Right forelimb (tissue), 1 donor: ENCODE results near the gene CDC6.

Experiments
- DNase-seq: peaks from one replicate; pipeline ENCODE4 v3.0.0-alpha.2; 2018

CDC6 gene

DNA sequence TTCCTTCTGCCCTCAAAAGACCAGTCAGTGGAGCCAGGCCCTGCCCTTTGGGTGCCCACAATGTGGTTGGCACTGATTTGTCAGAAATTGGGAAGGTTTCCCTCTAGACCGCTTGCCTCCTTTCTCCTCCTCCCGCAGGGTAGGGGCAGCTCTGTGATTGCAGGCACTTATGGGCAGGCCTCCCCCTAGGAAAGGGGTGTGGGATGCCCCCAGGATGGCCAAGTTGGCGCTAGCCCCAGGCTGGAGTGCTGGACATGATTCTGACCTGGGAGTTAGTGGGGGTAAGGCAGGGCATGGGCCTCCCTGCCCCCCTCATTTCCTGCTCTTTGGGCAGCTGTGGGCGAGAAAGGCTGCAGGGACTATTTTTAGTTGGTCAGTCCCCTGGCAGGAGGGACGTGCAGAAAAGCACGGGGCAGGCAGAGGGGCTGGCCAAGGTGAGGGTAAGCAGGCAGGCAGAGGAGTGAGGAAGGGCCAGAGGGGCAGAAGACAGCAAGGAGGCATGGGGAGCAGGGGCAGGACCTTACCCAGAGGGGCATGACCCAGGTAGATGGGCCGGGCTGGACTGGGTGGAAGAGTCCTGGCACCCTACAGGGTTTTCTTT is 24.6 kb downstream of the CDC6 start:
- DNase-seq: peak; percentile 61

DNA sequence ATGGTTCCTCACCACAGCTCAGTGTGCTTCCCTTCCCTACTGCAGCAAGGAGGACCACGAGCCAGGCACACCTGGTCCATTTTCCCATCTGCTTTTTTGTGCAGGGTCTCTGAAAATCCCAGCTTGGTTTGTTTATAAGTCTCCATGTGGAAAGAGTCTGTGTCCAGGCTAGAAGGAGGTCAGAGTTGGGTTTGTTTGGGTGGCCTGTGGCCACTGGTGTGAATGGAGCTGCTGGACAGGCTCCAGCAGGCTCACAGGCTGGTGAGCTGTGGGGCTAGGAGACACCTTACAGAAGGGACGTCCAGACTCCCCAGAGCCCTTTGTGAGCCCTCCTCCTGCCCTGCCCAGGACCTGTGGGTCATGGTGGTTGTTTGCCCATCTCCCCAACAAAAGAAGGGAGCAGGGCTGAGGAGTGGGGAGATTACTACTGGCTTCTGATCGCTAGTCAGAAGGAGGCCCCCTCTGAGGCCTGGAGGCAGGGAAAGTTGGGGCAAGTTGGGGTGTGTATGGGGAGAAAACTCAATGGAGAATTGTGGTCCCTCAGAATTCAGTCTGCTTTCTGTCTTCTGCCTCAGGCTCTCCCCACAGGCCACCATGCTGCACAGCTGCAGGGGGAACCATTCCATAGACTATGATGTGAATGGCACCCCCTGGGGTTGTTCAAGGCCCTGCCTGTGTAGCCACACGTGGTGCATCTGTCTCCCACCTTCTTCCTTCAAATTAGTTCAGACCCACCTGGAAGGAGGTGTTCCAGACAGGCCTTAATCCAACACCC is 25.4 kb downstream of the CDC6 start:
- no peak for DNase-seq

DNA sequence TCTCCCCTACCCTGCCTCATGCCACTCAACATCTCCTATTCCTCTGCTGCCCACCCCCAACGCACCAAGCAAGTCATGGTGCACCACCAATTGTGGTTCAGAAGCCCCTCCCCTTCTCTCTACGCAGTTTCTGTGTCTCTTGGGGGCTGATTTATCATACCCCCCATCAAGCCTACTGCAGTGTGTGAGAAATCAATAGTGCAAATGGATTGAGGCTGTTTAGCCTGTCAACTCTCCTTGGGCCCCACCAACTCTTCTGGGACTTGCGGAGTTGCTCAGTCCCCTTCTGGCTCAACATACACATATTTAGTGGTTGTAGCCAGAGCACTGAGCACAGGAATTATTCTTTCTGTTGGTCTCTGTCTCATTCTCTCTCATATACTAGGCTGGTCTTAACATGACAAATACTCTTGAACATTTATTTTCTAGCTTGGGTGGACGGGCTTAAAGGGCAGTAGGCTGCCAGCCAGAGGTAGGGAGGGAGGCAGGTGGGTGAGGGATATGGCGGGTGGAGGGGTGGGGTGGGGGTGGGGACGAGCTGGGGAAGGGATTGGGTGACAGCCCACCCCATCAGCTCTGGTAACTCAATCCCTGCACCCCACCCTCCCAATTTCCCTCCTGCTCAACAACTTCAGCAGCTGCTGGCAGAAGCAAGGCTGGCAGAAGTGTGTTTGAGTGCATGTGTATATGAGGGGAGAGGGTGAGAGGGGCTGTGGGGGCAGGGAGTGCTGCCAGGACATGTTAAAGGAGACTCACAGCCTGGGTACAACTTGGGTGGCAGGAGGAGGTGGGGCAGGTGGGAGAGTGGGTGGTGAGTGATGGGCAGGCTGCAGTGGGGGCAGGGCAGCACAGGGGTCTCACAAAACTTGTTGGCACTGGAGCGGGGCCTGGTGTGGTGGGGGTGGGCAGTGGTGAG is 26.2 kb downstream of the CDC6 start:
- DNase-seq: peak; percentile 66

DNA sequence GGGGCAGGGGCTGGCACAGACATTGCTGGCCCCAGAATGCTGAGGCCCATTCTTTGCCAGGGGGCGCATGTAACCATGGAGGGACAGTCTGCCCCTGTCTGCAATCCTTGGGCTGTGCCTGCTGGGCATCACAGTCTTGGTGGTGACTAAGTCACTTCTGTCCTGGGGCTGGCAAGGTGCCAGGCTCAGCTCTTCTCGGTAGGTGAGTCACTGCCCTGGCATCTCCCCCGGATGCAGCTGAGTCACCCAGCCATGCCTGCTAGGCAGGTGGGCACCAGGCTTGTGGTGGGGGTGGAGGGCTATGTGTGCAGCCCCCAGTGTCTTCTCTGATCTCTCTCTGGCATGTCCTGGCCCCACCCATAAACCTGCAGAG is 26.9 kb downstream of the CDC6 start:
- DNase-seq: peak; percentile 75

DNA sequence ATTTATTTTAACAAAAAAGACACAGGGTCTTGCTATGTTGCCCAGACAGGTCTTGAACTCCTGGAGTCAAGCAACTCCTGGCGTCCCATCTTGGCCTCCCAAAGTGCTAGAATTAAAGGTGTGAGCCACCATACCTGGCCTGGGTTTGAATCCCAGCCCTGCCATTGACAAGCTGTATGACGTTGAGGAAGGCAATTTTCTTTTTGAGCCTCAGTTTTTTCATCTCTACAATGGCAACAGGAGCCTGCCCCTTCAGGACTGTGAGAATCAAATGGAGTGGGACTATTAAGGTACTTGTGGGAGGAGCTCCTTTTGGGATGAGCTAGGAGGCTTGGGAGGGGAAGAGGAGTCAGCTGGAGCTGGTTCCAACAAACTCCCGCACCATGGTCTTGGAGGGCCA is 27.5 kb downstream of the CDC6 start:
- DNase-seq: no peak

DNA sequence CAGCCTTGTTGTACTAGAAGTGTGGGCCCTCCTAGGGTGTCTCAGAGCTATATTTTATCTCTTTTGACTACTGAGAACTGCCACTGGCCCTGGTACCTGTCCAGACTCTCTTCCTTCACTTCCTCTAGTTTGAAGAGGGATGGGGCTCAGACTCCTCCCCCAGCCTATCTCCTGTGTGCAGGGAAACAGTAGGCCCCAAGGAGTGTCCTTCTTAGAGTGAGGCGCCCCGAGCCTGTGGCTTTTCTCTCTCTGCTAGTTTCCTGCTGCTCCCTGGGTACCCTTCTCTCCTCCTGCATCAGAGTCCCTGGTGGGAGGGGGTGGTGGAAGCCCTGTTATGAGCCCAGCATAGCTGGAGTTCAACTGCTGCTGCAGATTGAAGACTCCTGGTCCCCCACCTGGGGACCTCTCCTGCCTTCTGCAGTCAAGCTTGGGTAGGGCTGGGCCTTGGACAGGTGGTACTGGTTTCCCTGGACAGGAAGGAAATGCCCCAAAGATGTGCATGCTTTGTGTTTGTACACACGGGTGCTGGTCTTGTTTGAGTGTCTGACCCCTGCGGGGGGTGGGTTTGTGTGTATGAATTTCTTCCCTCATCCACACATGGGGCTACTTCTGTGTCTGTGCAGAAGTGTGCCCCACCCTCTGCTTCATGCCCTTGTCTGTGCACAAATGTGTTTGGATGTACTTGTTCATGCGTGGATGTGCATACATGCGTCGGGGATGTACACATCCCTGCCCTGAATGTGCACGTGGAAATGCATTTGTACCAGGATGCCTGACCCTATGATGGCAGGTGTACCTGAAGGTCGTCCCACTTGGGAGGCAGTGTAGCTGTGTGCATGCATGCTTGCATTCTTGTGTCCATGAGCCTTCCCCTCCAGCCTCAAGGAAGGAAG is 28.2 kb downstream of the CDC6 start:
- peak; percentile 54 for DNase-seq

DNA sequence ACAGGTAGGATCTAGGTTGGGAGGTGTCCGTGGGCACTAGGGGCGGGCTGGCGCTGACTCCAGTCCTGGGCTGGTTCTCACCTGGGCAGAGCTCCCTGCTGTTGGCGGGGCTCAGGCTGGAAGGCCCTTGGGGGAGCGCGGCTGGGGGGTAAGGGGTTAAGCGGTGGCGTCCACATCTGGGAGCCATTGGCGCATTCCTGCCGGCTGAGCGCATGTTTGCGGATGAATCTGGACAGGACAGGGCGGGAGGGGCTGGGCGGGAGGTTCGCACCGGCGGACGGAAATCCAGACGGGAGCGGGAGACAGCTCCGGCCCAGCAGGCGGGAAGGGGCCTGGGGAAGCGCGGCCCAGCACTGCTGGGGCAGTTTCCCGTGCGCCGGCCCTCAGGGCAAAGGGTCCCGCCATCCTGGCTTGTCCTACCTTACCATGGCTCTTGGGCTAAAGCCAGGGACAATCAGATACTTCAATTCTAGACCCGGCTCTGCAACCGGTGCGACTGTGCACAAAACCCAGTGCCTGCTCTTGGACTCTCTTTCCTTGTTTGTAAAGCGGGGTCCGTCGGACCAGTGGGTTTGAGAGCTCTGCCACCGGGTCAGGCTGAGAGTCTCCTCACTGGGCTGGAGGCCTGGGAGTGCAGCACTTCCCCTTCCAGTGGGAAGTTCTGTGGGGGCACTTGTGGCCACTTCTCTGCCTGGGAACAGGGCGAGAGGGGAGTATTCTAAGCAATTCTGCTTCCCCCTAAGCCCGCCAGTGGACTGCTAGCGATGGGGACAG is 29.1 kb downstream of the CDC6 start:
- DNase-seq: peak; percentile 88

DNA sequence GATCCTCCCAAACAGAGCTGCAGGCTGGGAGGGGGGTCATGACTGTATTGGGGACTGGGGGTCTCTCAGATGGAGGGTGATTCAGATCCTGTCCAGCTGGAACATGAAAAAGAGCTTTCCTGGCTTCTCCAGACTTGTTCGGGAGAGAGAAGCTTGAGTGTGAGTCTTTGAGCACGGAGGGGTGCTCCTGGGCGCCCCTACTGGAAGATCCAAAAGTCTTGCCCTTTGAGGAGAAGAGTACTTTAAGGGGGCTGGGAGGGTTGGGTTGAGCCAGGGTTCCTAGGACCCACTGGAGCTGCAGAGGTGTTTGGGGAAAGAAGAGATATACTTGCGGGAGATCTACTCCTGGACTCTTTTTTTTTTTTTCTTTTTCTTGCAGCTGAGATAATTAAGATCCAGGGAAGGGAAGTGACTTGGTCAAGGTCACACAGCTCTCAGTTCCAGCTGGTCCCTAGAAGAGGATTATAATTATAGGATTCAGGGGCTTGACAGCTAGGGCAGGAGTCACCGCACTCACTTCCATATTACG is 29.7 kb downstream of the CDC6 start:
- peak; percentile 81 for DNase-seq

DNA sequence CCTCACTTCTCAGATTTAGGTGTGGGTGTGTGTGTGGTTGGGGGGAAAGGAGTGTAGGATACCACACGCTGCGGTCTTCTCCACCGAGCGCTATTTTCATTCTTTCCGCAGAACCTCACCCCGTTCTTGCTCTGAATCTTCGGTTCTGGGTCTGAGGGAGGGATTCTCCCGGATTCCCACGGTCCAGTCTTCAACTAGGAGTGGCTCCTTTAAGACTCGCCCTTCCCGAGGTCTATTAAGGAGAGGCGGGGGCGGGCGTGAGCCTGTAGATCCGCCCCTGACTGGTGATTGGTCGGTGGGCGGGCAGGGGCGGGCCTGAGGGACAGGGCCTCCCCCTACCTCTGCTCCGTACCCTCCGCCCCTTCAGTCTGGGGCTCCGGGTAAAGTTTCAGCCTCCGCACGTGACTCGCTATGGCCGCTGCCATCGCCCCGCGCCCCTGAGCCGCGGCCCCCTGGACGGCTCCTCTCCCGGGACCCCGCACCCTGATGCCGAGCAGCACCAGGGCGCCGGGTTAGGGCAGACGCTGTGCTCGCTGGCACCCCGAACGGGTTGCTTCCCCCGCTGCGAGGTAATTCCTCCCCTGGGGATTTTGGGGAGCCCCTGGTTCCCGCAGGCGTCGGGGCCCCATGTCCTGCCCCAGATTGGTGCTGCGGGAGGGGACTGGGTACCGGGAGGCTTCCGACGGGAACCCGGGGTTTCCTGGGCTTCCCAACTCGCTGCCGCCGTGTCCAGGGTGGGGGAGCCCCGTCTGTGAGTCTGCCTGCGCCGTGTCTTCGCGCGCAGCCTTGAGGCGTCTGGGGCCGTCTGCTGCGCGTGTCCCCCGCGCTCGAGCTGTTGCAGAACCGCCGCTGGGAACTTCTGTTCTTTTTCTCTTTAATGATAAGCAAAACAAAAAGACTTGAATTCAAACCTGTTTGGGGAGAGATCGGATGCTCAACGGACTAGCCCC is 30.5 kb downstream of the CDC6 start:
- DNase-seq: peak; percentile 95

DNA sequence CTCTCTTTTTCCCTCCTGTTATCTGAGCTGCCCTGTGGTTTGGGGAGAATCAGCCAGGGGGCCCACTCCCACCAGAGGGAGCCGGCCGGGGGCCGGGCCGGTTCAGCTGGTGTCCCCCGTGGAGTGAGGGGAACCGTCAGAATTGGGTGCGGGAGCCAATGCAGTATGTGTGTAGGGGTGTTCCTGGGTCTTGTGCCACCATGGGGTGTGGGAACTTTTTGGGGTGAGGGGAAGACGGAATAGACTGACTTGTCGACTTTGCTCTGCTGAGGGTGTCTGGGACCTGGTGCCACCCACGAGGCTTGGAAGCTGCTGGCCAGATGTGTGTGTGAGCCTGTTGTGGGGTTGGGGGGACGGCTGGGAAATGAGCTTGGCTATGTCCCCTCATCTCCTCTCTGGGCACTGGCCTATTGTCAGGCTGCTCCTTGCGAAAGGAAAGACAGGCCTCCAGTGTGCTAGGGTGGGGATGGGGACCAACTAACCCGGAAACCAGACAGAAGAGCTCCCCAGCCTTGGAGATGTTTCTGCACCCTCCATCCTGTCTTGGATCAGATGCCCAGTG is 31.2 kb downstream of the CDC6 start:
- DNase-seq: peak; percentile 57

DNA sequence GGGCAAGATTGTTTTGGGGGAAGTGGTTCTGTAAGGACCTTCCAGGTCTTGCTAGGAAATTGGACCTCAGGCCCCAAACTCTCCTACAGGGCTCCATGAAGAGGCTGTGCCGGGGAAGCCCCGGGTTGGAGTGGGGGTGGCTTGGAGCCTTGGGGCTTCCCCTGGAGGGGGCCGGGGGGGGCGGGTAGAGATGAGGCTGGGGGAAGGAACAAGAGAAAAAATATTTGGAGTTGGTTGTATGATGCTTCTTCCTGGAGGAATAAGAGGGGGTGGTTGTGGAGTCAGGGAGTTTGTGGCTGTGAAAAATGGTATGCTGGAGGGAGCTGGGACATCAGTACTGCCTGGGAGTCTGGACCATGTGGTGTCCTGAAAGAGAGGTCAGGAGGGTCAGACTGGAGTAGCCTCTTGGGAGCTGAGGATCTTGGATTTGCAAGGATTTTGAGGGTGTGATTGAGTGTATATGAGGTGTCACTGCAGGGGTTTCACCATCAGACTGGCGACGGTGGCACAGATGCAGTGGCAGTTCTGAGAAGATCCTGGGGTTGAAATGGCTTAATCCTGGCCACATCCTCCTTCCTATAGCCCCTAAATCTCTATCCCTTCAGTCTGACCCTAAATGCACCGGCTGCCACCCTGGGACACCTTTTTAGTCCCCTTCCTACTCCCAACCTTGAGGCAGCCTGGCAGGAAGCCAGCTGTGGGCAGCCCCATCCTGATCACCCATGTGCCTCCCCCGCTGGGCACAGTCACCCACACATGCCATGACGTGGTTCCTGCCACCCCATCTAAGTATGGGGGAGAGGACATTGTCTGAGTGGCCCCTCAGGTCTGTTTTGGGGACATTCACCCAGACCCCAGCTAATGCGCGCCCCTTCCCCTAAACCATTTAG is 32.2 kb downstream of the CDC6 start:
- peak; percentile 56 for DNase-seq

DNA sequence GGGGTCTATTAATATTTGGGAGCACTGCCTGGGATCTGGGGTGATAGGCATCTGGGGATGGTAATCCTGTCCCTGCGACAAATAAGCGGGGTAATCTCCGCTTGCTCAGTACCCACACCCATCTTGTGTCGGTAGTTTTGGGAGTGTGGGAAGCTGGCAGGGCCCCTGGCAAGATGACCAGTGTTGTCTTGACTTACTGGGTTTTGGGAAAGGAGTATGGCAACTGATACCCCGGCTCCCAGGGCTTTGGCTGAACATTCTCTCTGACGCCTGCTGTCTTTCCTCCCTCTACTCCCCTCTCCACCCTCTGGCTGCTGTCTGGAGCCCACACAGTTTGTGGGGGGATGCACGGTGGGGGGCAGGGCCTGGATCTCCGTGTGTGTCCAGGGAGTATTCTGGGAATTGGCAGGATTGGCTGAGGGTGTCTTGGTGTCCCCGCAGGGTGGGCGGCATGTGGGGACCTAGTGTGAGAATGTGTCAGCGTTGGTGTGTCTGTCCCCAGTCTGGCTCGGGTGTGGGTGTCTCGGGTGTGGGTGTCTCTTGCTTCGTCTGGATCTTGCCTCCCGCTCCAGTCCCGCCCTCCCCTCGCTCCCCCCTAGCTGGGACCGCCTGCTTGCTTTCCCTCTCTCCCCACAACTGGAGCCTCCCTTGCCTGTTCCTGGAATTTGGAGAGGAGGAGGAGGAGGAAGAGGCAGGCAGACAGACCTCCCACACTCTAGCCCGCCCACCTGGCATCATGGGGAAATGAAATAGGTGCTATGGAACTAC is 33.3 kb downstream of the CDC6 start:
- peak; percentile 89 for DNase-seq

DNA sequence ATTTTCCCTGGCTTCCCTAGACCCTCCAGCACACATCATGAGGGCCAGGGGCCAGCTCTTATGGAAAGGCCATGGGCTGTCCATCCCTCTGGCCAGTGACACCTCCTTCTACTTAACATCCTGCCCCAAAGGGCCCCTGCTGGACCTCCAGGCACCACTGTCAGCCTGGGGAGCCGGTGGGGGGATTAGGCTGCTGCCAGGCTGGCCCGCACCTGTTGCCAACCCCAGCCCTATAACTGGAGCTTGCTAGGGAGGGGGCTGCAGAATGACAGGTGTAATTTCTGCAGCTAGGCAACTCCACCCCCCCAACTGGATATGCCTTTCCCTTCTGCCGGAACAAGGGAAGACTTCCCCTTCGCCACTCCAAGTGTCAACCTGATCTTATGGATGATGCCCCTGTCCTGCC is 33.8 kb downstream of the CDC6 start:
- no peak for DNase-seq

DNA sequence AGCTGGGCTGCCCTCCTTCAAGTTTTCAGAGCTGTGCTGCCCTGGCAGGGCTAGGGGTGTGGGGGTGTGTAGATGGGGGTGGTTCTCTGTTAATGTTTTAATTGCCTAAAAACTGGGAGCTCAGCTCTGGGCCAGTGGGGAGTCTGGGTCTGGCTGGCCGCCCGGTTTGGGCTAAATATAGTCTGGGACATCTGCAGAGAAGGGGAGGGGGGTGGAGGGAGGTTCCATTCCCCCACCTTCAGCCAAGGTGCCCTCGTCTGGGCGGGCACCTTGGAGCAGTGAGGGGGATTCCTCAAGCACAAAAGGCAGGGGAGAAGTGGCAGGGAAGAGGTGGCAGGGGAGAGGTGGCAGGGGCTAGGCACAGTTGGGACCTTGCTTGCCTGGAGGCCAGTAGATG is 34.3 kb downstream of the CDC6 start:
- peak; percentile 63 for DNase-seq

DNA sequence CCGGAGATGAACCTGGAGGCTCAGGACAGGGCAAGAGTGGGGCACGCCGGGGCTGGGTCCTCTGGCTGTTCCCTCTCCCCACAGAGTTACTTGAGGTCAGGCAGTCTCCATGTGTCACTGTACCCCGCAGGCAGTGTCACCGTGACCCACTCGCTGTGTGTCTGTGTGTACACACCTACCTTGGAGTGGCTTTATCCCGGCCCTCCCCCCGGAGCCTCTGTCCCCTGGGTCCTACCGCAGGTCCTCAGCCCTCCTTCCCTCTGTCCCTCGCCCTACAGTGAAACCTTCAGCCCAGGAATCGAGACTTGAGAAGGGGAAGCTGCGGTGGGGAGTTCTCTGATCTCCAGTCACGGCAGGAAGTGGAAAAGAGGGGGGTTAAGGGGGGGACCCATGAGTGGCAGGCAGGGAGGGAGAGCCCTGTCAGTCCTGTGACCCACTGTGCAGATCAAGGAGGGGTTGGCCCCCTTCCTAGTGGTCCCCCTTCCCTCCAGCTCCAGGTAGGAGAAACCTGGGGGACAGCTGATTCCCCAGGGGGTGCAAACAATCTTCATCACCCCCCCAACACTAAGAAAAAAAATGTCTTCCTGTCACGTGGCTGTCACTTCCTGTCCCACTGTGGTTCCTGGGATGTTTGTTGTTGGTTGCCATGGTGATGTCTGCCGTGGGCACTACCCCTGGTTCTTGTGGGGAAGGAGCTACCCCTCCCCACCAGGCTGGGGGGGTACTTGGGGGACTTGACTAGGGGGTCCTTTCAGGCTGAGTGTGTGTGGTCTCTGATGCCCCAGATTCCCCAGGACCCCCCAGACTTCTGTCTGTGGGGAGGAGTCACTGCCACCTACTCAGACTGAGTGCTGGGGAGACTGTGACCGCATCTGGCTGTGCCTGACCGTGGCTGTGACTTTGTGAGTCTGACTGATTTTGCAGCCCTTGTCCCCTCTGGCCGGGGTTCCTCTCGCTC is 35.0 kb downstream of the CDC6 start:
- DNase-seq: peak; percentile 75
